KBM-7 (cell line): ENCODE results near the gene MANF.
A peak's percentile ranks its signal among the peaks of the same experiment; 100 is the strongest.
"Not testable (repeated sequence)": the region's sequence is repeated elsewhere in the genome, so short reads cannot be mapped to it uniquely, and the experiment has no call there.

ENCODE experiments used
- DNase-seq: peaks from one replicate; pipeline ENCODE4 v3.0.0-alpha.2; 2015
- in situ Hi-C: fragments of 300-500 bp; cut with MboI; formaldehyde crosslinking; loops from 2 replicates; pipeline ENCODE4 v1.14.3; 2020; ENCODE audit warnings: low sequenced_read_pairs, low pct_unique_long_range_greater_than_20kb, mixed read lengths

The MANF gene

GRCh38 chr3:51386159-51386851, 1.2 kb downstream of the MANF start:
- in situ Hi-C loops: loop anchor here (25.0 kb wide), 1 partner anchor 724 kb away; the partner anchor contains the start of gene DOCK3
- no peak for DNase-seq

GRCh38 chr3:51386852-51387229, 1.8 kb downstream of the MANF start:
- in situ Hi-C loops: loop anchor here (25.0 kb wide), 1 partner anchor 725 kb away; the partner anchor contains the start of gene DOCK3
- no peak for DNase-seq

GRCh38 chr3:51387281-51387680, 2.2 kb downstream of the MANF start:
- DNase-seq: not testable (repeated sequence)
- in situ Hi-C loops: loop anchor here (25.0 kb wide), 1 partner anchor 725 kb away; the partner anchor contains the start of gene DOCK3

- in situ Hi-C loops: loop anchor here (25.0 kb wide), 1 partner anchor 726 kb away; the partner anchor contains the start of gene DOCK3
- peak; percentile 58 for DNase-seq
These were observed 3.4 kb downstream of the MANF start for GRCh38 chr3:51388286-51389029.

GRCh38 chr3:51389423-51390183, 4.5 kb downstream of the MANF start:
- in situ Hi-C loops: loop anchor here (25.0 kb wide), 1 partner anchor 727 kb away; the partner anchor contains the start of gene DOCK3
- peak; percentile 72 for DNase-seq

- in situ Hi-C loops: loop anchor here (25.0 kb wide), 1 partner anchor 728 kb away; the partner anchor contains the start of gene DOCK3
These were observed 5.4 kb downstream of the MANF start for GRCh38 chr3:51390246-51391074.

GRCh38 chr3:51391075-51391565, 6.0 kb downstream of the MANF start, which contains the start of gene RBM15B:
RBM15B (plus strand) TSS chr3:51391285; CDS start chr3:51391400, 115 bp downstream.
- peak; percentile 96 for DNase-seq
- in situ Hi-C loops: loop anchor here (25.0 kb wide), 1 partner anchor 729 kb away; the partner anchor contains the start of gene DOCK3

More at GRCh38 chr3:51390246-51391074, 5.4 kb downstream of the MANF start:
- DNase-seq: no peak

GRCh38 chr3:51391566-51392354, 6.7 kb downstream of the MANF start:
- in situ Hi-C loops: loop anchor here (25.0 kb wide), 1 partner anchor 729 kb away; the partner anchor contains the start of gene DOCK3
- DNase-seq: no peak

- in situ Hi-C loops: loop anchor here (25.0 kb wide), 1 partner anchor 730 kb away; the partner anchor contains the start of gene DOCK3
- DNase-seq: no peak
These were observed 7.5 kb downstream of the MANF start for GRCh38 chr3:51392355-51393133.

- in situ Hi-C loops: loop anchor here (25.0 kb wide), 1 partner anchor 731 kb away; the partner anchor contains the start of gene DOCK3
These were observed 8.0 kb downstream of the MANF start for GRCh38 chr3:51393134-51393495.

GRCh38 chr3:51393564-51393963, 8.5 kb downstream of the MANF start:
- in situ Hi-C loops: loop anchor here (25.0 kb wide), 1 partner anchor 731 kb away; the partner anchor contains the start of gene DOCK3
- no peak for DNase-seq

More at GRCh38 chr3:51393134-51393495, 8.0 kb downstream of the MANF start:
- DNase-seq: no peak

- no peak for DNase-seq
- in situ Hi-C loops: loop anchor here (25.0 kb wide), 1 partner anchor 732 kb away; the partner anchor contains the start of gene DOCK3
These were observed 9.4 kb downstream of the MANF start for GRCh38 chr3:51394541-51394940.

- no peak for DNase-seq
- in situ Hi-C loops: loop anchor here (25.0 kb wide), 1 partner anchor 733 kb away; the partner anchor contains the start of gene DOCK3
These were observed 10.6 kb downstream of the MANF start for GRCh38 chr3:51395493-51396213.

- DNase-seq: no peak
- in situ Hi-C loops: loop anchor here (25.0 kb wide), 1 partner anchor 734 kb away; the partner anchor contains the start of gene DOCK3
These were observed 11.3 kb downstream of the MANF start for GRCh38 chr3:51396401-51396800.

- in situ Hi-C loops: loop anchor here (25.0 kb wide), 1 partner anchor 735 kb away; the partner anchor contains the start of gene DOCK3
- DNase-seq: no peak
These were observed 12.3 kb downstream of the MANF start for GRCh38 chr3:51397392-51397791.
